Anterior cingulate cortex (tissue), 58 donors: ENCODE data around the gene ATXN7.

Source experiments
- DNase-seq, 58 donors: peaks; one replicate each; lab custom pipeline; 2025; lab: John Stamatoyannopoulos, UW

Gene ATXN7

GRCh38 chr3:63864008-63864964, 619 bp downstream of the ATXN7 start:
- DNase-seq, result peak in 32 of 58 donors; percentile 6 to 45 (median 26)

DNA sequence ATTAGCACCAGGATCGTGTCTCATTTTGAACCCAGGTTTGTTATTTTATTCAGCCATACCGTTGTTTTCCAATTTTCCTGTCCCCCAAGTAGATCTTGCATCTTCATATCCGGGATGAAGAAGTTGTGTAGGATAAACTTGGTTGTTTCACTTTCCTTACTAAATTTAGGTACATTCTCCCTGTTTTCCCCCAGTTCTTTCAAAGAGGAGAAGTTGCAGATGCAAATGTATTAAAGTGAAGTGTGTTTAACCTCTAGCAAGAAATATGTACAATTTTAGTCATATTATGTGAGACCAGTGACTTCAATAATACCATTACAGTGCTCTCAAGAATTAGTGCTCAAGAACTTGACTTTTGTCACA, 1.3 kb downstream of the ATXN7 start:
- DNase-seq, result no peak

DNA sequence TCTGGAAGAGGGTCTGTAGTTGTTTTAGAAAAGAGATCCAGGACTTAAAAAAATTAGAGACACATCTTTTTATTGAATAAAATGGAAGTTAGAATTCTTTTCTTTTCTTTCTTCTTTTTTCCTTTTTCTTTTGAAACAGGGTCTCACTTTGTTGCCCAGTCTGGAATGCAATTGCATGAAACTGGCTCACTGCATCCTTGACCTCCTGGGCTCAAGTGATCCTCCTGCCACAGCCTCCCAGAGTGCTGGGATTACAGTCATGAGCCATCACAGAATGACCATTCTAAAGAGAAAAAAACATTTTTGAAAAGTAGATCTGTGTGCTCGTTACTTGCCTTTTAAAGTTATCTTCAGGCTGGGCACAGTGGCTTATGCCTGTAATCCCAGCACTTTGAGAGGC, 3.6 kb downstream of the ATXN7 start:
- DNase-seq, result no peak

- no peak for DNase-seq
Measured at GRCh38 chr3:63869940-63870614, 6.4 kb downstream of the ATXN7 start.

- no peak for DNase-seq
Measured at GRCh38 chr3:63870615-63871005, 6.9 kb downstream of the ATXN7 start.

GRCh38 chr3:63872135-63872924, 8.7 kb downstream of the ATXN7 start:
- no peak for DNase-seq

DNA sequence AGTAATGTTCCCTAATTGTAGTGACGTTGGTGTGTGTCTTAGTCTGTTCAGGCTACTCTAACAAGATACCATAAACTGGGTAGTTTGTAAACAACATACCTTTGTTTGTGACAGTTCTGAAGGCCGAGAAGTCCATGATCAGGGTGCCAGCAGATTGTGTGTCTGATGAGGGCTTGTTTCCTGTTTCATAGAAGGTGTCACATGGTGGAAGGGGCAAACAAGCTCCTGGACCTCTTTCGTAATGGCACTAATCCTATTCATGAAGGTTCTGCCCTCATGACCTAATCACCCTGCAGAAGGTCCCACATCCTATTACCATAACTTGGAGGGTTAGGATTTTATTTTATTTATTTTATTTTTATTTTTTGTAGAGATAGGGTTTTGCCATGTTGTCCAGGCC, 11.1 kb downstream of the ATXN7 start:
- no peak for DNase-seq

DNA sequence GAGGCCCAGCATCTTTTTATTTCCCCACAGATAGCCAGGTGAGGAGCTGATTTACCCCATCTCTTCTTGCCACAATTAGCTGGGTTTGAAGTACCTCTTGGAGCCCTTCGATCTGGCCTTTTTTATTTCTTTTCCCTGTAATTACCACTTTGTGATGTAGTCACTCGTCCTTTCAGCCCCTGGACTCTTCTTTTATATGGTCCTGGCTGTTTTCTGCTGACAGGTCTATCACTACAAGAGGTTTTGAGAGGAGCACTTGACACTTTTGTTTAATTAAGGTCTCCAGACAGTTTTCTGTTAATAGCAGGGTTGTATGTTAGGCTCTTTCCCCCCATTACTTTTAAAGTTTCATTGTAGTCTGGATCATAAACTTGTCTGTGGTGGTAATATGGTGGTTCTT, 11.8 kb downstream of the ATXN7 start:
- no peak for DNase-seq

GRCh38 chr3:63876260-63876659, 12.6 kb downstream of the ATXN7 start:
- DNase-seq, result no peak

DNA sequence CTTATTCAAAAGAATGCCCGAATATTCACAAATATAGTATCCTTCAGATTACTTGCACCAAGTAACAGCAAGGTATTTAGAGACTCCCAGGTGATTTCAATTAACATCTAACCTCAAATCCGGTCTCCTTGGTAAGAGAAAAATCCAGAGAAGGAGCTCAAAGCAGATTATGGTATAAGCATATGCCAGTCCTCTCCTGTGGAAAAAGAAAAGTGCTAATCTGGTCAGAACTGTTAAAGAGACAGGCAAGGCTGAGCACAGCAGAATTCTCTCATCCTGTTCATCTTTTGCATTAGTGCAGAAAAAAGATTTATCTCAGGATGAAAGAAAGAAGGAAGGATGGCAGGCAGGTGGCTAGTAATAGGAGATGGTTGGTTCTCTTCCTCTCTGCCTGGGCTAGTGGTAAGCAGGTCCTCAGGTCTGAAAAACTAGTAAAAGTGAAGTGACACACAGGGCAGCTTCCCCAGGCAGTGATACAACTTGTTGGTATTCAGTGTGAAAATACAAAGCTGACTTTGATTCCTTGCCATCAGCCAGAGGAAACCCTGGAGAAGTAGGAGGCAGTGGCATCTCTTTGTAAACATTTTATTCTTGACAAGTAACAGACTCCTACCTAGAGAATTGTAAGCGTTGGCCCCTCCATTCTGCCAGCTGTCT, 14.2 kb downstream of the ATXN7 start:
- no peak for DNase-seq

DNA sequence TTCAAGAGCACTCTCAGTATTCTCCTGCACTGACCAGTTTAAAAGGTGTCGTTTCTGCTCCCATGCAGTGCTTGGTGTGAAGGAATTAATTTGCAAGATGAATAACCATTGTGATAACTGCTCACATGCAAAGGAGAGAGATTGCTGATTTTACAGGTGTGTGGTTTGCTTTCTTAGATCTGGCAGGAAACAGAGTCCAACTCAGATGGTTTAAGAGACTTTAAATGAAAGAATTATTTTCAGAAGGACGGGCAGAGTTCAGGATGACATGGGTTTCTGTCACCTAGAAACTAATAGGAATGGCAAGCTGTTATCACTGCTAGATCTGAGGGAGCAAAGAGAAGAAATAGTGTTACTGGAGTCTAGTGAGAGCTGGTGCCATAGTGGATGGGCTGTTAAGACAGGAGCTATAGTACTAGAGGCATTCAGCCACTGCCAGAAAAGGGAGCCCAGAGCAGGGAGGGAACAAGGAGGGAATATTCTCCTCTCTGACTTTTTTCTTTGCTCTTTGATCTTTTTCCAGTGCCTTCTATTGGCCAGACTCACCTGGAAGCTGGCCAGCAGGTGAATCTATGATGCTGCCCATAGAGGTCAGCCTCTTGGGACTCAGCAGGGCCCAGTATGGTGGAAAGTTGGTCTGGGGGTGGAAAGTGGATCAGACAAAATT, 14.9 kb downstream of the ATXN7 start:
- DNase-seq, result no peak

DNA sequence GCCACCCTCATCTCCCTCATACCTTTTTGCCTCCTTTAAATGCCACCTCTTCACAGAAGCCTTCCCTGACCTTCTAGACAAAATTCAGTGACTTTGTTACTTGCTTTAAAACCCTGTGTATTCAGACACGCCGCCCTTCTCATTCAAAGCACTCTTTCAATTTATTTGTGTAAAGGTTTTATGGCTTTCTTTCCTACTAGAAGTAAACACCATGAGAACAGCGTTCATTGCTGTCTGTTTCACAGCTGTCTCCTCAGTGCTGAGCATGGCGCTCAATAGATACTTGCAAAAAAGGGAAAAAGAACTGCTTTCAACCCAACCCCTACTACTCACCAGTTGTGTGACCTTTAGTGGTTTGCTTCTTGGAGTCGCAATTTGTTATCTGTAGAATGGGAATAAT, 17.0 kb downstream of the ATXN7 start:
- DNase-seq, result no peak

DNA sequence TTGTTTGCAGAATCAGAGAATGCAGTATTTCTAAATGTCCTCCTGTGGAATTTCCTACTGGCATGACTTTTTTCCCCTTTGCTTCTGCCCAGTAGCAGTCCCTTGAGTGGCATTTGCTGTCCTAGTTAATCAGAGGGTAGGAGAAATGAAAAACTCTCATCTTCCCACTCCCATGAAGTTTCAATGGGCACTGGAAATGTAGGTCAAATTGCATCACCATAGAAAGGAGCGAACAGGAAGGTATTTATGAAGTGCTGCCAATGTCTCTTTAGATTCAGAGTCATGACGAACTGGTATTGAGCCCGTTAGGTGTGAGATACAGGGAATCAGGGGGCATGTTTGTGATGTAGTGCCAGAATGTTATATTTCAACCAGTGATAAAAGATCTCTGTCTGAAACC, 23.2 kb downstream of the ATXN7 start:
- no peak for DNase-seq

DNA sequence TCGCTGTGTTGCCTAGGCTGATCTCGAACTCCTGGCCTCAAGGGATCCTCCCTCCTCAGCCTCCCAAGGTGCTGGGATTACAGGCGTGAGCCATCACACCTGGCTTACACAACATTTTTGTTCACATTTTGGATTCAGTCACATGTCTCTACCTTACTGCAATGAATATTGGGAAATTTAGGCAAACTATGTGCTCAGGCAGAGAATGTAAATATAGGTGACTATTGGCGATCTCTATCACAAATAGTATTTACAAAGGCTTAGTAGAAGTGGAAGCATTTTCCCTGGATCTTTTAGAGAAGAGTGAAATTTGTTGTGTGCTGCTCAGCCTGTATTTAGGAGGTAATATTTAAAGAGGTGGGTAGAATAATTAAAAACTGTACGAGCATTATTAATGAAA, 27.9 kb downstream of the ATXN7 start:
- DNase-seq, result no peak

GRCh38 chr3:63892773-63893352, 29.2 kb downstream of the ATXN7 start:
- no peak for DNase-seq

- no peak for DNase-seq
Measured at GRCh38 chr3:63895422-63896189, 31.9 kb downstream of the ATXN7 start.

DNA sequence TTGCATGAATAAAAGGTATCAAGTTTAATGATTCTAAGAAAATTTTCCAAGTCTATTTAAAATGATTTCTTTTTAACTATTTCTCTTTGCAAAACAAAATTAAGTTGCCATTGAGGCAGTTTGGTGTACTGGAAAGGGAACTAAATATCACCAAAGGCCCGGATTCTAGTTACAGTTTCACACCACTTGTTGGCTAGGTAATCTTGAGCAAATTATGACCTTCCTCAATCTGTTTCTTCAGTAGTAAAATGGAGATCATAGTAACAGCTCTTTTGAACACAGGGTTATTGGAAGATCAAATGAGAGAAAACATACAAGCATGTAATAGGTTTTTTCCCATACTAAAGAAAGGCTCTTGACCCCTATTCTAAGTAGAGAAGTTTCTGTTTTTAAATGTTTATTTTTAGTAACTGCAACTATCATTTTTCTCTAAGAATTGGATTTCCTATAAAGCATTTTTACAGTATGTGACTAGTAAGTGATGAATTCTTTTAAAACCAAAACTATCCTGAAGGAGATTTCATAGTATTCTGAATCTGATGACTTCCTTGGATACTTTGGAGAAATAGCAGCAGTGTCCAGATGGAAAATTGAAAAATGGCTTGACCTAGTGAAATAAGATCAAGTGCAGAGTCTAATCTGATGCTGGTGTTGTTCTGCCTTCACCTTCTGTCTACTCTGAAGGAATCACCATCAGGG, 32.8 kb downstream of the ATXN7 start:
- no peak for DNase-seq

DNA sequence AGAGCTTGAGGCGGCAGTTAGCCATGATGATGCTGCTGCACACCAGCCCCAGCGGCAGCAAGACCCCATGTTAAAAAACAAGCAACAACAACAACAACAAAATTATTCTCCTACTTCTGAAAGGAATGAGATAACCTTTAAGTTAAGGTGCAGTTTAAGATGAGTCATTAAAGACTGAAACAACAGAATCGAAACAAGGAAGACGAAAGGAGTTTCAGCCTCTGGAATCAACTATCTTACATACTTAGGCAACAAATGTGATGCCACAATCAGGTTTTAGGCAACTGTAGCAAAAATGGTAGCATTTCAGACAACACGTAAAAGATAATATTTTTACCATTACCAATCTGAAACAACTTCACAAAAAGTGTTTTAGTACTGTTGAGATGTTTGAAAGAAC, 36.3 kb downstream of the ATXN7 start:
- no peak for DNase-seq
